SH-SY5Y (cell line): Measurements from ENCODE around the gene KLHL1.

Experiments
- GATA2 ChIP-seq: IDR thresholded peaks from 2 replicates; pipeline ENCODE4 v1.6.1; 2011; ENCODE audit warnings: mild to moderate bottlenecking, low read depth, low read length
- GATA3 ChIP-seq: IDR thresholded peaks from 2 replicates; pipeline ENCODE4 v1.6.1; 2011; ENCODE audit warnings: low read depth, mild to moderate bottlenecking, low read length, moderate library complexity

DNA sequence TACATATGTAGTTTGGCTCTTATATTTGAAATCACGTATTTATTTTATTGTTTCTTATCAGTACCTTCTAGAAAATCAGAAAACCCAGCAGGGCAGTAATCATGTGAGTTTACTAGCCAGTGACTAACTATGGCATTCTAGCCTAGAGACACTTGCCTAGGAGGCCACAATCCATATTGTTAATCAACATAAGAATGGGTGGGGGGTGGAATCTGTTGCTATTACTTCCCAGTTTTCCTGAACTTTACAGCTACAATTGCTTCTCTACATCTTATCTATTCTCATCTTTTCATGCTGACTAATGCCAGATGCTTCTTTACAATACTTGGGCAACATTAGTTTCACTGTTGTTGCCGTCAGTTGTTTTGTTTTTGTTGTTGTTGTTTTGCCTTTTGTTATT is 19.3 kb downstream of the KLHL1 start:
- no peak for TF ChIP-seq GATA2
- no peak for TF ChIP-seq GATA3
